GM21619 (cell line): ENCODE data around the gene HS6ST3.

Experiments
- ATAC-seq: cut with Tn5 transposase; IDR thresholded peaks from one replicate; pipeline ENCODE4 v1.9.1; 2021; ENCODE audit not compliant: unreplicated experiment

HS6ST3 gene

DNA sequence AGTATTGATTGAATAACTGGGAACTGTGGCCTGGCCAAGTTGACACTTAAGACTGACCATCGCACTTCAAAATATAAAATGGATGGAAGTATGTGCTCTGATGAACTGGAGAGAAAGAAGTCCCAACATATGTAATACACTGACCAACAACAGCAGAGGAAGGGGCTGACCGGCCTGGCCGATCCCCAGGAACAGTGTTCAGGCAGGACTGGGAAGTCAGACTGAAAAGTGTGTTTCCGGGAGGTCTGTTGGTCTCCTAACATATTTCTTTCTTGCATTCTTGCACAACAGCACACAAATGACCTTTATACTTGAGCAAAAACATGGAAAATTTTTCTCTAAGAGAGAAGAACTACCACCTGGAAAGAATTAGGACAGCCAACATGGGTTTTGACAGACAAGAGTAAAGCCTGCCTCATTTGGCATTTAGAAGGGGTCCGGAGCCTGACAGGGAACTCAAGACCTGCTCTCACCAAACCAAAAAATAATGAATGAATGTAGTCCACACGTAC lies 606.5 kb downstream of the HS6ST3 start:
- no peak for ATAC-seq

DNA sequence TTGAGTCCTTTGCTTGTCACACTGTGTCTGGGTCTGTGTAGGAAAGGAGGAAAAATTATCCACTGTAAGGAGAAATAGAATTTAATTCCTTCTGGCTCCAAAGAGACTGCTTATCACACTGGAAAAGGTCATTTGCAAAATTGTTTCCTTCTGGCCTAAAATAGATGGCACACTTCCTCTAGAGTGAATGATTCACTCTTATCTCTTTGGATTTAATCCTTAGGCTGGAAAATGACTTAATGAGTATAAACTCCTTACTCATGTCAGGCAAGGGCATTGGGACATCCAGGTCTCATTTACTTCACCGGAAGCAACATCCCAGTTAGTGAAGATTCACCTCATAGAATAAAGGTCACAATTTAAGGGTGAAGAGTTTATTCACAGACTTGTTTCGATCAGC lies 610.8 kb downstream of the HS6ST3 start:
- ATAC-seq = no peak

DNA sequence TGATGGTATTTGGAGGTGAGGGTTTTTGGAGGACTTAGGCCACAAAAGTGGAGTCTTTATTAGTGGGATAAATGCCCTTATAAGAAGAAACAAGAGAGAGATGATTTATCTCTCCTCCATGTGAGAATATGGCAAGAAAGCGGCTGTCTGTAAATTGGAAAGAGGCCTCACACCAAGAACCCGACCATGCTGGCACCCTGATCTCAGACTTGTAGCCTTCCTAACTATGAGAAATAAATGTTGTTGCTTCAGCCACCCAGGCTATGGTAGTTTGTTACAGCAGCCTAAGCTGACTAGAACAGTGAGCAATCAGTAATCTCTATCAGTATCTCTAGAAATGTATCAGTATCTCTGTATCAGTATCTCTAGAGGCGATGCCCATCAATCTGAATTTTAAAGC lies 617.2 kb downstream of the HS6ST3 start:
- no peak for ATAC-seq

DNA sequence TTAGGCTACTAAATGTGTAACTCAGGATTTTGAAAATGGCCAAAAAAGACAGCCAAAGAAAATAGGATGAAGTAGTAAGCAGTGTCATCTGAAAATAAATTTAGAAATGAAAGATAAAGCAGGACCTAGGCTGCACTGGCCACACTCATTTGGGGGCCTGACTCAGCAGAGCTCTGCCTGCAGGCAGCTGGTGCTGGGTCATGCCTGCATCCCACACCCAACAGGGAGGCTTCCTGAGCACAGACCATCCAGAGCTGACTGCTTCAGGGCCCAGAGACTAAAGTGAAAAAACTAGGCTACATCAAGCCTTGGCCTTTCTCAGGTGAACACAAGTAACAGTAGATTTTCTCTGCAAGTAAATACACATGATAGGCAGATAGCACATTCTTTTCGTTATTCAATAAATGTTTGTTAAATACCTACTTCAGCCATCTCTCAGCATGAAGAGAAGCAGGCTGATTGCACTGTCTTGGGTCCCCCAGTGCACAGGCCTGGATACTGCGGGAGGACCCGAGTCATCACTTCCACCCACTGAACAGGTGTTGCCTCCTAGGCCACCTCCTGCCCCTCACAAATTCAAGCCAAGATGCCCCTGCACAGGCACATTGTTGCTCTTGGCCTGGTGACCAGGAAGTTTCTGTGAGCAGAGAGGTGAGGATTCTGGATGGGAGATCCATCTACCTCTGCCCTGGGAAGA lies 620.4 kb downstream of the HS6ST3 start:
- no peak for ATAC-seq

DNA sequence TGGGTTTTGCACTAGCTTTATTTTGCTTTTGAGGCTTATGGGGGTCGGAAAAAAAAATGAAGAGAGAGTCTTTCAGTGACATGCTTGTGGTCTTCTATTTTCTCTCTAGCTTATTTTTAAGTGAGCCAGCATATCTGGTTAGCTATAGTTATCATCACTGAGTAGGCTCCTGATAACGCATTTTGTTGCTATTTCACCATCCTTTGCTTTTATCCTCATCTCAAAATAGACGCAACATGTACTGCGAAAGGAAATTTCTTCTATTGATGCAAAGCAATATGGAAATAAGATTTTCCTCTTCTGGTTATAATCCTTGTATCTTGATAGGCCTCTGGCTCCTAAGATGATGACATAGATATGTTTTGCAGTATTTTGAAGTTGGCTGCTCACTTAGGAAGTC lies 630.5 kb downstream of the HS6ST3 start:
- ATAC-seq = no peak

DNA sequence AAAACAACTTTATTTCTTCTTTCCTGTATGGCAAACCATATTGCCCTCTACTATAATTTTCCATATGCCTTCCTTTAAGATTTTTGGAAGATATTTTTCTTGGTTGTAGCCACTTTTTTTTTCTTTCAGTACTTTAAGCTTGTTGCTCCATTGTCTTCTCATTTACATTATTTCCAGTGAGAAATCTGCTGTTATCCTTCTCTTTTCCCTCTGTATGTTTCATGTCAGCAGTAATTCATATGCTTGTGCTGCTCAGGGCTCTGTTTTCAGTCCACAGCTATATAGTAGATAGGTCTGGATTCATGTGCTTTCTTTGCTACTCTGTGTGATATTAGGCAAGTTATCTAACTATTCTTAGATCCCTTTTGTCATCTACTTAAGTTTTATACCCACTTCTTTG lies 636.7 kb downstream of the HS6ST3 start:
- ATAC-seq = no peak

- ATAC-seq = no peak
Measured at GRCh38 chr13:96728463-96728862, 638.6 kb downstream of the HS6ST3 start.

- ATAC-seq = no peak
Measured at GRCh38 chr13:96730676-96731075, 640.8 kb downstream of the HS6ST3 start.

- ATAC-seq = no peak
Measured at GRCh38 chr13:96734499-96734898, 644.6 kb downstream of the HS6ST3 start.

GRCh38 chr13:96741779-96742178 lies 651.9 kb downstream of the HS6ST3 start:
- no peak for ATAC-seq

- ATAC-seq = no peak
Measured at GRCh38 chr13:96743296-96744089, 653.6 kb downstream of the HS6ST3 start.

DNA sequence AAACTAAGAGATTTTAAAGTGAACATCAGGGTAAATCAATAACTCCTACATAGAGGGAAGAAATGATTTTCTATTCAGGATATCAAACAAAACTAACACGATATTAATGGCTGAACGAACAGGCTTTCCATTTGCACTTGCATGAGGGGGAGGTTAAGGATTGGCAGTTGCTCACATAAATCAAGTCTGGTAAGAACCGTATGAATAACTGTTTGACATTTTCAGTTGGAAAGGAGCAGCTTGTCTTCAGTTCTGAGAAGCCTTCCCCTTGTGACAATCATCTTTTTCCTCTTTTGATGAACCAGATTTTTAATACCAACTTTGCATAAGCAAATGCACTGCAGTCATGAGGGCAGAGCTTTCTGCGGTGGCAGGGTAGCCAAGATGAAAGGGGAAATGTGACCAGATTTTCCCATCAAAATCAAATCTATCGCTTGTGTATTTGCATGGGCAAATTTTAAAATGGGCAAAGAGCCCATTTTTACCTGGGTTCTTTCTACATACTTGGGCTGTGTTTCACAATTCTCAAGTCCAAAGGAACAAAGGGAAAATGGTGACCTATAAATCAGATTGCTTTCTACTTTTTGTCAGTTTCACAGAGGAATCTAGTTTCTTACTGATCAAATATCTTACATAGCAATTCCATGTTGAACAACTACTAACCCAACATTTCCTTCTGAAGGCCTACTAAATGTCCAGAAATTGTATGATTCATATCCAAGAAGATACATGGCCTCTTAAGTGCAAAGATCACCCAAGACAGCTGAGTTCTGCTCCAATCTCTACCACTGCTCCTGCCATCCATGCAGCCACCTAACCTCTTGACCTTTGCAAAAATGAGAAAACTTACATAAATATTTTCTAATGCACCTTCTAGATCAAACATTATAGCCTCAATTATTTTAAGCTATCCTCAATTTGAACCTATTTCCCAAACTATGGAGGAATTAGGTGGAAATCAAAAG lies 654.7 kb downstream of the HS6ST3 start:
- ATAC-seq = no peak

DNA sequence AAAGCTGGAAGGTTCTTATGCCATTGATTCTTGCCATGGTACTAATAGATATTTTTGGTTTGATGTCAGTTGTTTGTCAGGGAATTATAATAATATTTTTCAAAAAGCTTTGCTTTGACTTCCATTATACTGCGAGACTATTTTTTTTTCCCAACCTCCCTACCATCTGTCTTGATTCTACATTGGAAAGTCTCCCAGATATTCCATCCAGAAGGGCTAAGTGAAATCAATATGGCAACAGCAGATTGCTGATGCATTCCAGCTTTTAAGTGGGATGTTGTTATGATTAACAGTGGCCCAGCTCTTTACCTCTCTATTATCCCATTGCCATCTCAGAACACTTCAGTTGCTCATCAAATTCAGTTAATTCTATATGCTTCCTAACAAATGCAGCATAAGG lies 657.0 kb downstream of the HS6ST3 start:
- no peak for ATAC-seq

- no peak for ATAC-seq
Measured at GRCh38 chr13:96749825-96750224, 659.9 kb downstream of the HS6ST3 start.

DNA sequence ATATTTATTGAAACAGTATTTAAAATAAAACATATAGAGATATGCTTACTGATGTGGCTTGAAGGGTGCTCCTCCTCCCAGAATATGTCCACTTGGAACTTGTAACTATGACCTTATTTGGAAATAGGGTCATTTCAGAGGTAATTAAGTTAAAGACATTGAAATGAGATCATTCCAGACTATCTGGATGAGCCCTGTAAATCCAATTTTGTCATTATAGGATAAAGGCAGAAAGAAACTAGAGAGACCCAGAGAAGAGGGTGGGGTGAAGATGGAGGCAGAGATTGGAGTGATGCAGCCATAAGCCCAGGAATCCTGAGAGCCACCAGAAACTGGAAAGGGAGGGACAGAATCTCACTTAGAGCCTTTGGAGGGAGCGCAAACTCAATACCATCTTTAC lies 661.2 kb downstream of the HS6ST3 start:
- ATAC-seq = no peak

- no peak for ATAC-seq
Measured at GRCh38 chr13:96762876-96763275, 673.0 kb downstream of the HS6ST3 start.

- no peak for ATAC-seq
Measured at GRCh38 chr13:96766306-96766705, 676.4 kb downstream of the HS6ST3 start.

GRCh38 chr13:96768524-96768923 lies 678.6 kb downstream of the HS6ST3 start:
- ATAC-seq = no peak

GRCh38 chr13:96769874-96770273 lies 680.0 kb downstream of the HS6ST3 start:
- ATAC-seq = no peak

DNA sequence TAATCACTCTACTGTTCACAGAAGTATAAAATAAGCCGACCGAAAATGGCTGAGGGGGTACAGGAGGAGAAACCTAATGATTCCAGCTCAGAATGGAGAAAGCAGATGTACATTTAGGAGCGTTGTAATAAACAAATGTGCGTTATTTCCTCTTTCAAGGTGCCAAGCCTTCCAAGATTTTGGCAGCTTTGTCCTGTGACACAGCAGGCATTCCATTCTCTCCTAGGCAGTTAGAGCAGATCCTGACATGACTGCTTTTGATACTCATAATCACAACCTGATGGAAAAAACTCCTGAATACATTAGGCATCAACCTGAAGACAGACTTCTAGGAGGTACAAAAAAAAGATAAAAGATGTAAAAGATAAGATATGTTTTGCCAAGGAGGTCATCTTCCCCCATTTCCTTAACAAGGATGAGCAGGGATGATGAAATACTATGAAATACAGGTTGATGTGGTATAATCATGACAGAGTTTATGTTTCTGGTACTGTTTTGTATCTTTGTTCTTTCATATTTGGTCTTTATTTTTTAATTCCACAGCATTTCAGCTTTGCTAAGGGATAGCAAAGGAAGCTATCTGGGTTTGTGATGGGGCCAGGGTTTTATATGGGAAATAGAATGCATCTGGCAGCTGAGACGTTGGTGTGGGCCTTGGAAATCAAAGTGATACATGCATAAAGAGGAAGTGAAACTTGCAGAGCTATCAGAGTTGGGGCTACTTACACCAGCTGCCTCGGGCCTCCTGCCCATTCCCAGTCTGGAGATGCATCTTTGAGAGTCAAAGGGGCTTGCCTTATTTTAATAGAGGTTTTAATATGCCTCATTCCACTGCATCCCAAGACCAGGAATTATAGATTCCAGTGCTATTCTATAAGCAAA lies 681.8 kb downstream of the HS6ST3 start:
- ATAC-seq = peak; percentile 84
